BJ (cell line): ENCODE measurements around the gene TIMM10. TPM values are rescaled to one million over a fixed set of nuclear protein-coding genes. Genes with fewer than 3 reads are reported as not detected.

Source experiments
- CTCF ChIA-PET: fragments of 350-600 bp; formaldehyde crosslinking; extraction: SDS; loops from one replicate; lab custom pipeline; 2021; ENCODE audit warnings: antibody characterized with exemption, inconsistent platforms; lab: Yijun Ruan, JAX
- POLR2A ChIA-PET: fragments of 300-600 bp; sonication (Branson Sonifier 250); formaldehyde crosslinking; extraction: SDS; loops from one replicate; lab custom pipeline; 2021; ENCODE audit warnings: antibody characterized with exemption; lab: Charles Lee
- DNase-seq: peaks from one replicate; pipeline ENCODE4 v3.0.0-alpha.2; 2011; ENCODE audit warnings: low read depth
- H3K27me3 ChIP-seq: 2 replicates; pipeline ENCODE4 v1.6.0; 2011; ENCODE audit warnings: low read length; ENCODE audit not compliant: control insufficient read depth, insufficient read depth
- H3K36me3 ChIP-seq: 2 replicates; pipeline ENCODE4 v1.5.1; 2011; ENCODE audit warnings: low read length; ENCODE audit not compliant: control insufficient read depth, insufficient read depth
- H3K4me3 ChIP-seq: 2 replicates; pipeline ENCODE4 v1.5.1; 2011; ENCODE audit warnings: low read depth, mild to moderate bottlenecking, control low read depth, low read length
- polyA plus RNA-seq: library from polyadenylated mRNA; depleted of rRNA; stranded (reverse); fragments of >200 nt; gene quantifications from 2 replicates; pipeline ENCODE4 v1.2.3, GENCODE V29; 2011
- TF ChIP-seq, protein P1 (sequence below): IDR thresholded peaks from 2 replicates; pipeline ENCODE4 v1.5.1; 2011; ENCODE audit warnings: low read depth, mild to moderate bottlenecking, control low read depth, inconsistent platforms, low read length, moderate library complexity; ENCODE audit not compliant: insufficient read depth

Gene TIMM10
- polyA plus RNA-seq, 1 experiment: 90.5 TPM

DNA sequence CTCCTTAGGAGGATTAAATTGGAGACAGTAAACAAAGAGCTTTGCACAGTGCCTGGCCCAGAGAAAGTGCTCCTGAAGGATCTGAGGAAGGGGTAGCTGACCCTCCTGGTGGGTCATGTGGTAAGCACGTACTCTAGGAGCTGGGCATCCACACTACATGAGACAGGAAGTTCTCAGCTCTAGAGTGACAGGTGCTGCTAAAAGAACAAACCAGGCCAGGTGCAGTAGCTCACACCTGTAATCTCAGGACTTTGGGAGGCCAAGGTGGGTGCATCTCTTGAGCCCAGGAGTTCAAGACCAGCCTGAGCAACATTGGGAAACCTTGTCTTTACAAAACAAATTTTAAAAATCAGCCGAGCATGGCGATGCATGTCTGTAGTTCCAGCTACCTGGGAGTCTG is 28.2 kb downstream of the TIMM10 start:
- CTCF ChIA-PET: interaction anchor here (2.1 to 15.7 kb wide), 5 partner anchors 9 to 44 kb away, joined by 8 to 169 read pairs (median 20); no protein-coding TSS in a partner anchor
- TF ChIP-seq, protein P1, sequence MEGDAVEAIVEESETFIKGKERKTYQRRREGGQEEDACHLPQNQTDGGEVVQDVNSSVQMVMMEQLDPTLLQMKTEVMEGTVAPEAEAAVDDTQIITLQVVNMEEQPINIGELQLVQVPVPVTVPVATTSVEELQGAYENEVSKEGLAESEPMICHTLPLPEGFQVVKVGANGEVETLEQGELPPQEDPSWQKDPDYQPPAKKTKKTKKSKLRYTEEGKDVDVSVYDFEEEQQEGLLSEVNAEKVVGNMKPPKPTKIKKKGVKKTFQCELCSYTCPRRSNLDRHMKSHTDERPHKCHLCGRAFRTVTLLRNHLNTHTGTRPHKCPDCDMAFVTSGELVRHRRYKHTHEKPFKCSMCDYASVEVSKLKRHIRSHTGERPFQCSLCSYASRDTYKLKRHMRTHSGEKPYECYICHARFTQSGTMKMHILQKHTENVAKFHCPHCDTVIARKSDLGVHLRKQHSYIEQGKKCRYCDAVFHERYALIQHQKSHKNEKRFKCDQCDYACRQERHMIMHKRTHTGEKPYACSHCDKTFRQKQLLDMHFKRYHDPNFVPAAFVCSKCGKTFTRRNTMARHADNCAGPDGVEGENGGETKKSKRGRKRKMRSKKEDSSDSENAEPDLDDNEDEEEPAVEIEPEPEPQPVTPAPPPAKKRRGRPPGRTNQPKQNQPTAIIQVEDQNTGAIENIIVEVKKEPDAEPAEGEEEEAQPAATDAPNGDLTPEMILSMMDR: no peak
- Histone ChIP-seq H3K36me3 (peaks cover 3% of the 10 kb centered on the region), H3K4me3 (no peak overlapping the region), H3K27me3 (no peaks in the 10 kb centered on the region)
- DNase-seq: no peak
- POLR2A ChIA-PET: no interaction called here

DNA sequence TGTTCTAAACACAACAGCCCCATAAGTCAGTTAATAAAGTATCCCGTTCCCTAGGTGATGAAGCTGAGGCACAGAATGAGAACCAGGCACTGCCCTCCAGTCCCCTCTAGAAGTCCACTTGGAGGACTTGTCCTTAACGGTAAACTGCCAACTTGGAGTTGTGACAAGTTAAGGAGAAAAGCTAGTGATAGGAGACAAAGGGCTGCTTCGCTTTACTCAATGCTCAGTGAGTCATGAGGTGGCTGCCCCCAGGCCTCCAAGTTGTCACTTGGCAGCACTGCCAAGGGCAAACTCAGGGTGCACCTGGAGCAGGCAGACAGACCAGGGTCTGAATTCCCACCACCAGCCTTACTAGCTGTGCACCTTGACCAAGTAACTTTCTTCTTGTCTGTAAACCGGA is 28.6 kb downstream of the TIMM10 start:
- H3K4me3 ChIP-seq: no peak overlapping the region
- DNase-seq: no peak
- peaks cover 3% of the 10 kb centered on the region for H3K36me3 ChIP-seq
- no peaks in the 10 kb centered on the region for H3K27me3 ChIP-seq
- CTCF ChIA-PET: interaction anchor here (2.1 to 15.7 kb wide), 5 partner anchors 9 to 44 kb away, joined by 8 to 169 read pairs (median 20); no protein-coding TSS in a partner anchor
- TF ChIP-seq, protein P1: no peak
- POLR2A ChIA-PET: no interaction called here

DNA sequence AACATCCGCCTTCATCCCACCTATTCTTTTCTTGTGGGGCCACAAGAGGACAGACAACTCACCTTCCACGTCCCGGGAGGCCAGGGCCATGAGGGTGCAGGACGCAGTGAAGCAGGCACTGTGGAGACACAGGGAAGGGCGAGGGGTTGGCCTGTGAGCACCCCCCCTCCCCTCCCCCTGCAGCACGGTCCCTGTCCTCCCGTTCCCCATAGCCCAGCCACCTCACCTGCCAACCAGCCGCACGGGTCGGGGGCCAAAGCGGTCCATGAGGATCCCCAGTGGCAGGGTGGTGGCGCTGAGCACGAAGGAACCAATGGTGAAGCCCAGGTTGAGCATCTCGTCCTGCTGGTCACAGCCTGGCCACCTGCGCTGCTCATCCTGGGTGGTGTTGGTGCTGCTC is 29.6 kb downstream of the TIMM10 start:
- TF ChIP-seq, protein P1: no peak
- CTCF ChIA-PET: interaction anchor here (0.9 to 15.7 kb wide), 7 partner anchors 9 to 68 kb away, joined by 3 to 169 read pairs (median 8); no protein-coding TSS in a partner anchor
- Histone ChIP-seq H3K36me3 (peaks cover 6% of the 10 kb centered on the region), H3K27me3 (no peaks in the 10 kb centered on the region), H3K4me3 (no peak overlapping the region)
- no peak for DNase-seq
- POLR2A ChIA-PET: no interaction called here

DNA sequence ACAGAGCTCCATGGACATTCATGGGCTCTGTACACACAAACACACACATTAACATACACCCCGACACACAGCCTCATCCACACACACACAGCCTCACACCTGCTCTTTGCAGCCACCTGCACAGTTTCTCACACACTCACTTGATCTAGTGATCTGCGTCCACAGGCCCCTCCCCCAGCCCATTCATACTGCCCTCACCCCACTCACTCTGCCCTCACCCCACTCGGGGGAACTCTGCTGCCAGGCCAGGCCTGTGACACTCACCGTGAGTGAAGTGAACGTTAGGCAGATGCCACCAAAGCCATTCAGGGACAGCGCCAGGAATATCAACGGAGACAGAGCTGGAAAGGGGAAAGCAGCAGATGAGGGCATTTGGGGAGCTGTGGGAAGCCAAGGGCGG is 30.0 kb downstream of the TIMM10 start:
- POLR2A ChIA-PET: interaction anchor here (0.6 kb wide), 1 partner anchor 10 kb away, joined by 6 read pairs; no protein-coding TSS in a partner anchor
- H3K27me3 ChIP-seq: no peaks in the 10 kb centered on the region
- H3K36me3 ChIP-seq: peaks cover 10% of the 10 kb centered on the region
- TF ChIP-seq, protein P1: no peak
- no peak for DNase-seq
- no peak overlapping the region for H3K4me3 ChIP-seq
- CTCF ChIA-PET: interaction anchor here (0.9 to 15.7 kb wide), 6 partner anchors 10 to 68 kb away, joined by 3 to 169 read pairs (median 6); no protein-coding TSS in a partner anchor

DNA sequence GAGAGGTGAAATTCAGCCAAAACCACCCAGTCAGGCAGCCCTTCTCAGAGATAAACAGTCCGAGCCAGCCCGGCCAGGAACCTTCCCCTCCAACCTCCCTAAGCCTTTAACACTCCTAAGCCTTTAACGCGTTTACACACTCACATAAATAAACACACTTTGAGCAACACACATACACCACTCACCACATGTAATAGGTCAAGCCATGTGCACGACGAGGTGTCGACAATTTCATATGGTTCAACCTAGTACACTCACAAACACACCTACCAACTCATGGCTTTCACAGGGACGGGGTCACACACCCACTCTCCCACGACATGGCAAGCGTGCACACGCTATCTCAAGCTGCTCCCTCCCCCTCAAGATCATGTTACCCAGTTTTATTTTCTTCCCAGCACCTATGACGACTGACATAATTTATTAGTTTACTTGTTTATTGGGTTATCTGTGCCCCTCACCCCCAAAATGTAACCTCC is 30.5 kb downstream of the TIMM10 start:
- peaks cover 10% of the 10 kb centered on the region for H3K36me3 ChIP-seq
- TF ChIP-seq, protein P1: no peak
- ChIA-PET CTCF (interaction anchor here (0.6 to 15.7 kb wide), 7 partner anchors 12 to 42 kb away, joined by 3 to 169 read pairs (median 4); partner anchors contain the start of gene SLC43A1), POLR2A (interaction anchor here (0.6 kb wide), 1 partner anchor 11 kb away, joined by 6 read pairs; no protein-coding TSS in a partner anchor)
- no peak for DNase-seq
- H3K27me3 ChIP-seq: no peaks in the 10 kb centered on the region
- no peak overlapping the region for H3K4me3 ChIP-seq
